Erythroblast (primary cell): ENCODE measurements around the gene TMEM108.

Experiments
- GATA1 ChIP-seq: IDR thresholded peaks from 2 replicates; pipeline ENCODE4 v1.6.1; 2011; ENCODE audit warnings: low read depth, mild to moderate bottlenecking, control low read depth, low read length, moderate library complexity
- POLR2A ChIP-seq: IDR thresholded peaks from 2 replicates; pipeline ENCODE4 v1.6.1; 2011; ENCODE audit warnings: mild to moderate bottlenecking, low read length

GRCh38 chr3:133079621-133080020, 41.4 kb downstream of the TMEM108 start:
- TF ChIP-seq POLR2A (no peak), GATA1 (no peak)
